Head of caudate nucleus (tissue), 42 donors: ENCODE results near the gene OXTR.

Experiments
- DNase-seq, 42 donors: peaks; one replicate each; pipeline versions ENCODE4 v3.0.0 to v3.0.0-alpha.2; 2020 to 2021; ENCODE audit warnings: mixed read lengths in 7 of 42
- intact Hi-C: fragments of 100-400 bp; cut with DNase I; formaldehyde crosslinking; loops from one replicate; pipeline ENCODE4 v1.15.0; 2022

The OXTR gene

DNA sequence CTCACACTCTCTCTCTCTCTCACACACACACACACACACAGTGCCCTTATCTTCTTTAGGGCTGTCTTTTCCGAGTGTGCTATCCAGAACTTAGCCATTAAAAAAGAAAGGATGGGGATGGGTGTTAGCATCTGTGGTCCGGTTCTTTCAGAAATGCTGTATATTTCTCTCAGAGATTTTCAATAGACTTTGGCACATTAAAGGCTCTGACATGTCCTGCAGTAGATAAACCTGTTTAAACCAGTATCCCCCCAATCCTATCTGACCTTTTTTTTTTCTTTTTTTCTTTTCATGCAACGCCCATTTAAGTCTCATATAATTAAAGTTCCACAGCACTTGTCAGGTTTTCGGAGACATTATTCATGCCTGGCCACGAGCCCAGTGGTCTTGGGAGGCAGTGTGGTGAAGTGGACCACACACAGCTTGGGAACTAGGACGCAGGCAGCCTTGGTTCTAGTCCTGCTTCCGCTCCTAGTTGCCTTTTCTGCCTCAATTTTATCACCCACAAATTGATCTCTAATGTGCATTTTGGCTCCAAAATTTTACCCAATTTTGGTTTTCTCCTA, 22.6 kb downstream of the OXTR start:
- intact Hi-C loops = no loop called here
- DNase-seq = no peak

GRCh38 chr3:8745619-8746370, 23.6 kb downstream of the OXTR start:
- intact Hi-C loops = no loop called here
- no peak for DNase-seq

- DNase-seq = peak in 3 of 42 donors; percentile 3 to 6 (median 6)
- intact Hi-C loops = no loop called here
These were observed 25.5 kb downstream of the OXTR start for GRCh38 chr3:8743911-8744310.

- peak in 2 of 42 donors; percentile 0 to 7 for DNase-seq
- intact Hi-C loops = no loop called here
These were observed 26.3 kb downstream of the OXTR start for GRCh38 chr3:8743021-8743601.

DNA sequence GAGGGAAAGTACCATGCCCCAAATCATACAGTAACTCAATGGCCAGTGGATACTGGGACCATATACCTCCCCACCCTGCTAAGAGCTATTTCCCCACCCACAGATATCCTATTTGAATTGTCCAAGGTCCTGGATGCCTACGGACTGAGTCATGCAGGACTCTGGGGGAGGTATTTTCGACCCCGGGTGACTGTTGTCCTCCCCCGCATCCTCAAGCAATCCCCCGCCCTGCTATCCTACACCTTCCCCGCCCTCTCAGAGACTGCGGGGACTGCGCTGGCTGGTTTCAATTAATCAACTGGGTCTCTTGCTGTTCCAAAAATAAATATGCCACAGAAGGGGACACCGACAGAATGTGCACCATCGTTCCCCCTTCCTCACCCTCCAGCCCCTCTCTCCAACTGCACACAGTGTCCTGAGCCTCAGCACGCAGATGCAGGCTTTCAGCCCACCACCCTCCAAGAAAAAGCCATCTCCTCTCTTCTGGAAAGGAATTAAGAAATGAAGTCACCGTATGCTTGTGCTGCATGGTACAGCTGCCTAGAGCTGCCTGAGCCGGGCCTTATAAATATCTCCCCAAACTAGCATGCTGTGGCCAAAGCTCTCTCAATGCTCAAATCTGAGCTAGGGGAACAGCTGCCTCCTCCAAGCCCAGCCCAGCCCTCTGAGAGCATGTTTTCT, 27.7 kb downstream of the OXTR start:
- peak in 2 of 42 donors; percentile 6 to 25 for DNase-seq
- intact Hi-C loops = no loop called here

GRCh38 chr3:8739757-8740504, 29.5 kb downstream of the OXTR start:
- peak in 1 of 42 donors; percentile 8 for DNase-seq
- intact Hi-C loops = no loop called here

DNA sequence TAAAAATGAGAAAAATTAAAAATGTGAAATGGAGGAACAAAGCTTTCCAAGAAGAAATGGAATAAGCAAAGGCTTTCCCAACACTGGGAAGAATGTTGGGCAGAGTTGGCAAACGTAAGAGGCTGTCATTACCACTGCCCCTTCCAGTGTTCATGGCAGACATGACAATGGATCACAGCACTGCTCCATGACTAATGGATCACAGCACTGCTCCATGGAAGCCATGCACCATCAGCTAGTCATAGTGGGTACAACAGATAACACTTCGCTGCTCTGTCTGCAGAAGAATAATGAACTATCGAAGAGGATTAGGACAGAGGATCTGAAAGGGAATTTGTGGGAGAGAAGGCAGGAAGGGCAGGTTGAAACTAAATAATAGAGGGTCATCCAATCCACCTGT, 30.8 kb downstream of the OXTR start:
- intact Hi-C loops = no loop called here

DNA sequence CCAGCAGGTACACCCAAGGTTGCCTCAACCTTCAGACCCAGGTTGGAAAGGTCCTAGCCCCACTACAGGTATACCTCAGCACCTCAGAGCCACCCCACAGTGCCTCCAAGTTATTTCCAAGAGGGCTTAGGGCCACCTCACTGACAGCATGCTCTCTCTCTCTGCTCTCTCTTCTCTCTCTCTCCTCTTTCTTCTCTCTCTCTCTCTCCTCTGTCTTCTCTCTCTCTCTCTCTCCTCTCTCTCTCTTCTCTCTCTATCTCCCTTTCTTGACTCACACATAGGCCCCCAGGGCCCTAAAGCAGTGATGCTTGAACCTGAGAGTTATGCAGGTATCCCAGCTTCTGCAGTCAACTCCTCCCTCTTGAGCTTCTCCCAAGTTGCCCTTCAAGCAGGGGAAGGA, 31.6 kb downstream of the OXTR start:
- no peak for DNase-seq
- intact Hi-C loops = no loop called here

More for the DNA sequence above, 30.8 kb downstream of the OXTR start:
- no peak for DNase-seq

GRCh38 chr3:8737301-8737700, 32.1 kb downstream of the OXTR start:
- intact Hi-C loops = no loop called here
- DNase-seq = no peak

DNA sequence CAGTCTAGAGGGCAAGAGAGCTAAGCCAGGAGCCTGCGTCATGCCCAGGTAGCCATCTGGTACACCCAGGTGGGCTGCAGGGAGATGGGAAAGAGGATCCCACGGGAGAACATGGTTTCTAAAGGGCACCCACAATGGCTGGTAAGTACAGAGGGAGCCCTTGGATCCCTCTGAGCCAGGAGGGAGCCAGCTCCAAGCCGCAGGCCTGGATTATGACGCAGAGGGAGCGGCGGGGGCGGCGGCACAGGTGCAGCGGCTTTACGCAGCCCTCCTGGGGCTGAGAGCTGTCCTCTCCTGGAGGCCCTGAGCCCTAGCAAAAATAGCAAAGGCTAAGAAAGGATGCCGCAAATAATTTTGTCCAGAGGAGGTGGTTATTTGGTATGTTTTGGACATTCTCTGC, 33.0 kb downstream of the OXTR start:
- intact Hi-C loops = no loop called here
- DNase-seq = peak in 1 of 42 donors; percentile 6

DNA sequence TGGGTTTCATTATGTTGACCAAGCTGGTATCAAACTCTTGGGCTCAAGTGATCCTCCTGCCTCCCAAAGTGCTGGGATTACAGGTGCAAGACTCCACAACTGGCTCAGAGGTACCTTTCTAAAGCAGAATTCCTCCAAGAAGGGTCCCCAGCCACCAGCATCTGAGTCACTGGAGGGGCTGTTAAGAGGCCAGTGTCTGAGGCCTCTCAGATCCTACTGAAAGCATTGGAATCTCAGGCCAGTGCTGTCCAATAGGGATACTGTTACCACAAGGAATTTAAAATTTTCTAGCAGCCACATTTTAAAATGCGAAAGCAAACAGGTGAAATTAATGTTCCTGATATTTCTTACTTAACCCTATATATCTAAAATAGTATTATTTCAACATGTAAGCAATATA, 34.5 kb downstream of the OXTR start:
- intact Hi-C loops = no loop called here

DNA sequence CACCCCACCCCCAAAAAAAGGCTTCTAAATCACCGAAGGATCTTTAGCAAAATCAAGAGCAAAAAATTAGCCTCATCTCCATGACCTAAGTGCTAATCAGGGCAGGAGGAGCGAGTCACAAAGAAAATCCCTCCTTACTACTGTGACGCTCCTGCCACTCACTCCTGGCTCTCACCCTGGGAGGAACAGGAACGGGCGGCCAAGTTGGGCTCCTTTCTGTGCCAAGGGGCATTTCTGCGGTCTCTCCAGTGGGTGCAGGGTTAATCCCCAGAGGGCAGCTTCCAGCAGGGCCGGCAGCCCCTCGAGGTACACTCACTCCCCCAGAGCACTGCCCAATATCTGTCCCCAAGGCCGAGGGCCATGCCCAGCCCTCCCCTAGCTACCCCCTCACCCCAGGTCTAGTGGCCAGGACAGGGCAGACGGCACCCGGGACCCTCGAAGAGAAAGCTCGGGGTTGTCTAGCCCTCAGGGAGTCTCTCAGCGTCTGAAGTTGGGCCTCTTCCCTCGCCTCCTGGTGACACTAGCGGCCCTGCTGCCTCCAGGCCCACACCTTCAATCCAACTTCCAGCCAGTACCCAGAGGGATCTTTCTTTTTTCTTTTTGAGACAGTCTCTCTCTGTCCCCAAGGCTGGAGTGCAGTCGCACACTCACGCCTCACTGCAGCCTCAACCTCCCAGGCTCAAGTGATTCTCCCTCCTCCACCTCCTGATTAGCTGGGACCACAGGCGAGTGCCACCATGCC, 35.1 kb downstream of the OXTR start:
- intact Hi-C loops = no loop called here
- DNase-seq = peak in 1 of 42 donors; percentile 22

More for the DNA sequence above, 34.5 kb downstream of the OXTR start:
- no peak for DNase-seq

GRCh38 chr3:8733332-8734094, 35.9 kb downstream of the OXTR start, which contains the start of gene CAV3:
TSS of gene CAV3 (plus strand) at chr3:8733802. CDS start at chr3:8733877, 75 bp downstream.
- peak in 1 of 42 donors; percentile 16 for DNase-seq
- intact Hi-C loops = no loop called here

GRCh38 chr3:8732413-8732812, 37.0 kb downstream of the OXTR start:
- intact Hi-C loops = no loop called here
- peak in 1 of 42 donors; percentile 0 for DNase-seq

DNA sequence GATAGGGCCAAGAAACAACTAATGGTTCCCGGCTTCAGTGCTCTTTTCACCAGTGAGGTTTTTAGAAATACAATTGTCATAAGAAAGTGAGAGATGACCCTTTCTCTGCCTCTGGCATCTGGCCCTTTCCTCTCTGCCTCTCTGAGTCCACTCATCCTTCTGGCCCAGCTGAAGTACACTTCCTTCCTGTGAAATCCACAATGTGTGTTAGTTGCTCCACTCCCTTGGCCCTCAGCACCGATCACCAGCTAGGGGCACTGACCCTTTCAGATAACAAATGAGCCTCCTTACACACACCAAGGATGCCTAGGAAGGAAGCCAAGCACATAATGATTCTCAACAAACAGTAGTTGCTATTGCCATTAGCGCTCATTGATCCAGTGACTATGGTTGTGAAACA, 38.8 kb downstream of the OXTR start:
- intact Hi-C loops = no loop called here
- no peak for DNase-seq

DNA sequence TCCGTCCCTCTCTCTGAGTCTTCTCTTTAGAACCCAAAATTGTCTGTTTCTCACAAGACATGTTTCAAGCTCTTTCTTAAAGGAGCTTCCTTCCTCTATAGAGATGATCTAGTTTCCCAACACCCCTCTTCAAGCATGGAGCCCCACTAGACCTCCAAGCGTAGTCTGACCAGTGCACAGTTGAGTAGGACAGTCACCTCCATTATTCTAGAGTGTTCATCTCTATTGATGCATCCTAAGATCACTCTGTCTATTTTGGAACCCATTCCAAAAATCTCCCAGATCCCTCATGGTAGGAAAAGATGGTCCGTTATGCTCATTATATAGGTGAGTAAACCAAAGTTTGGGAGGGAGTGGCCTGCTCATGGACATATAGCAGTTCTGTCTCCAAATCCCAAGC, 39.9 kb downstream of the OXTR start:
- no peak for DNase-seq
- intact Hi-C loops = no loop called here

DNA sequence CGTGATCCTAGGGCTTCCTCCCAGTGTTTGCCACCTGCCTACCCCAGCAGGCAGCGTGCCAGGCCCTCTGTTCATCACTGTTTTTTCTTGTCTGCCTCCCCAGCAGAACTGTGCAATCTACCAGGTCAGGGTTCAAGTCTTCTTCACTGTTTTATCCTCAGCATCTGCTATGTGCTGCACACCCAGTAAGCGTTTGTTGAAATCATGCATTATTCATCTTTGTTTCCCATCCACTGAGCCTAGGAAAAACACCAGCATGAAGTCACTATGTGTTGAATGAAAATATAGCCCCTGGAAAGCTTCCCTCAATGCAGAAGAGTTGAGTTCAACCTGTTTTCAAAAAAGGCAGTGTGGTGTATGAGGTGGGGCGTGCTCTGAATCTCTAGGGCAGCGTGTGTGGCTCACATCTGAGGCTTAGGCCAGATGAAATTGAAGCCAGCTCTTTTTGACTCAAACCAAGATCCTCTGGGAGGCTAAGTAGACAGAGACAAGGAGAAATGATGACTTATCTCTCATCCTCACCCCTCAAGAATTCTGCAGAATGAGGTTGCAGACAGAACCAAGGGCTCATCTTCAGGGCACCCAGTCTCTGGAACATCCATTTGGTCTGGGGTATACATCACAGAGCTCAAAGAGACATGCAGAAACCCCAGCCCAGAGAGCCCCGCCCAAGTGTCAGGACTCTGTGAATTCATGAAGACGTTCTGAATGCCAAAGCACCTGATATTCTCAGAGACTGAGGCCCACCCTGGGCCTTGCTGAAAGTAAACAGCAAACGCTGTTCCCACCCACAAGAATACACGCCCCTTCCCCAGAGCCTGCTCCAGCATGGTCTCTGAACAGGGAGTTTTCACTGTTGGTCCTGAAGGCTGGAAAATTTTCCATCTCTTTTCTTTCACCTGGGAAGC, 41.6 kb downstream of the OXTR start:
- intact Hi-C loops = no loop called here
- peak in 1 of 42 donors; percentile 4 for DNase-seq
